GM23248 (cell line): ENCODE data around the gene SURF1.

Source experiments
- EZH2 ChIP-seq: fragments of 200-600 bp; sonication (generic); IDR thresholded peaks from 2 replicates; pipeline ENCODE4 v1.6.1; 2018; ENCODE audit warnings: antibody characterized with exemption, mild to moderate bottlenecking; ENCODE audit not compliant: insufficient read depth, poor library complexity, severe bottlenecking
- EZH2phosphoT487 ChIP-seq: fragments of 200-600 bp; sonication (generic); IDR thresholded peaks from 2 replicates; pipeline ENCODE4 v1.6.1; 2018; ENCODE audit warnings: antibody characterized with exemption, moderate library complexity, mild to moderate bottlenecking, low read depth; ENCODE audit not compliant: insufficient read depth

DNA sequence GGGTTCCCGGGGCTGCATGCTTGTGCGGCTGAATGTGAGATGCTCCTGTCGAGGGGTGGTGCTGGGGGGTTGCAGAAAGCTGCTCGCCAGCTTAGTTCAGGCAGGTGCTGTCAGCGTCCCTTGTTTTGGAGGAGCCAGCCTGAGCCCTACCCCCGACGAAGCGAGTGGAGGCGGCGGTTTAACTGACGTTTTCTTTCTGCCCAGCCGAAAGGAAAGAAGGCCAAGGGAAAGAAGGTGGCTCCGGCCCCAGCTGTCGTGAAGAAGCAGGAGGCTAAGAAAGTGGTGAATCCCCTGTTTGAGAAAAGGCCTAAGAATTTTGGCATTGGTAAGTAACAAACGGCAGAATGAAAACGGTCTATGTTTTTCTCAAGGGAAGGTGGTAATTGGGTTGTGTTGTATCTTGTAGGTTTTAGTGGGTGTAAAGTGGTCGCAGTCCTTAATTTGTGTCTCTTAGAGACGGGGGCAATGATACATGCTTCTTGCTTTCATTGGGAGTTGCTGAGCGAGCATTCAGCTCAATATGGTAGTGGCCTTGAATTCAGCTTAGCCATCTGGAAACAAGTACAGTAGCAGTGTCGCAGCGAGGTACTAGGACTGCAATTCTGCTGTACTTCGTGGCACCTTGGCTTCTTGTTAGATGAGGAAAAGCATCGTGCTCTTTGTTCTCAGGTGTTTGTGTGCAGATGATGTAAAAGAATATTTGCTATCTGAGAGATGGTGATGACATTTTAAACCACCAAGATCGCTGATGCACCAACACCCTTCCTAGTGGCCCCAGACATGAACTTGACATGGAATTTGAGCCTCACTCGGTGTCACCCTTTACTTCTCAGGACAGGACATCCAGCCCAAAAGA is 7.3 kb downstream of the SURF1 start:
- TF ChIP-seq EZH2 (no peak), EZH2phosphoT487 (no peak)
